ENCODE results near the gene COX4I2. TPM values are rescaled to one million over a fixed set of nuclear protein-coding genes. Genes with fewer than 3 reads are reported as not detected.

The COX4I2 gene
- total and polyA plus RNA-seq, 4 donors: 14.4 to 51.8 (median 19.9) TPM

- Histone ChIP-seq H3K36me3 (ENCODE audit: control insufficient read depth in 4 of 4, insufficient read depth in 4 of 4, low read length in 4 of 4) (peaks cover 0 to 17% (median 13%) of the 10 kb centered on the region in 4 donors), H3K9ac (ENCODE audit: insufficient read depth in 1 of 2, low read length in 2 of 2) (peak overlapping the region in 1 of 2 donors; percentile 16), H3K9me3 (ENCODE audit: control insufficient read depth in 4 of 4, insufficient read depth in 3 of 4, low read length in 3 of 4) (no peaks in the 10 kb centered on the region), H3K27ac (ENCODE audit: low read depth in 1 of 2, low read length in 1 of 2) (peak overlapping the region in 1 of 2 donors; percentile 87), H3K4me3 (no peak overlapping the region), H3K4me1 (ENCODE audit: control insufficient read depth in 5 of 5, insufficient read depth in 5 of 5, low read length in 5 of 5) (peaks cover 3 to 31% (median 16%) of the 10 kb centered on the region in 5 donors), H3K27me3 (ENCODE audit: control insufficient read depth in 3 of 3, insufficient read depth in 3 of 3, low read length in 2 of 3) (no peaks in the 10 kb centered on the region)
- ATAC-seq (ENCODE audit: insufficient read depth, low FRiP score): no peak
- TF ChIP-seq CTCF (IDR thresholded peaks at IDR 0.05; ENCODE audit: control extremely low read depth, extremely low read depth): no peak
- peak in 2 of 3 donors; percentile 47 to 58 for DNase-seq
- 42 to 70% methylated on average over 11 of the region's 11 CpGs for WGBS, 2 donors
Observed at GRCh38 chr20:31663838-31664695, 26.4 kb downstream of the COX4I2 start.

GRCh38 chr20:31664696-31665354 lies 27.1 kb downstream of the COX4I2 start:
- WGBS, 2 donors: 50 to 84% methylated on average over 2 of the region's 2 CpGs
- ATAC-seq (ENCODE audit: insufficient read depth, low FRiP score) (no peak), DNase-seq (no peak)
- H3K27me3 ChIP-seq (ENCODE audit: control insufficient read depth in 3 of 3, insufficient read depth in 3 of 3, low read length in 2 of 3): no peaks in the 10 kb centered on the region
- no peak overlapping the region for H3K4me3 ChIP-seq
- H3K4me1 ChIP-seq (ENCODE audit: control insufficient read depth in 5 of 5, insufficient read depth in 5 of 5, low read length in 5 of 5): peaks cover 3 to 36% (median 23%) of the 10 kb centered on the region in 5 donors
- no peaks in the 10 kb centered on the region for H3K9me3 ChIP-seq (ENCODE audit: control insufficient read depth in 4 of 4, insufficient read depth in 3 of 4, low read length in 3 of 4)
- H3K36me3 ChIP-seq (ENCODE audit: control insufficient read depth in 4 of 4, insufficient read depth in 4 of 4, low read length in 4 of 4): peaks cover 0 to 18% (median 13%) of the 10 kb centered on the region in 4 donors
- H3K27ac ChIP-seq (ENCODE audit: low read depth in 1 of 2, low read length in 1 of 2): peak overlapping the region; percentile 38 to 87
- no peak for TF ChIP-seq CTCF (IDR thresholded peaks at IDR 0.05; ENCODE audit: control extremely low read depth, extremely low read depth)
- H3K9ac ChIP-seq (ENCODE audit: insufficient read depth in 1 of 2, low read length in 2 of 2): no peak overlapping the region

- Histone ChIP-seq H3K27me3 (ENCODE audit: control insufficient read depth in 3 of 3, insufficient read depth in 3 of 3, low read length in 2 of 3) (no peaks in the 10 kb centered on the region), H3K9me3 (ENCODE audit: control insufficient read depth in 4 of 4, insufficient read depth in 3 of 4, low read length in 3 of 4) (no peaks in the 10 kb centered on the region), H3K4me1 (ENCODE audit: control insufficient read depth in 5 of 5, insufficient read depth in 5 of 5, low read length in 5 of 5) (peaks cover 11 to 40% (median 26%) of the 10 kb centered on the region in 5 donors), H3K9ac (ENCODE audit: insufficient read depth in 1 of 2, low read length in 2 of 2) (no peak overlapping the region), H3K4me3 (no peak overlapping the region), H3K27ac (ENCODE audit: low read depth in 1 of 2, low read length in 1 of 2) (peak overlapping the region in 1 of 2 donors; percentile 68), H3K36me3 (ENCODE audit: control insufficient read depth in 4 of 4, insufficient read depth in 4 of 4, low read length in 4 of 4) (peaks cover 0 to 19% (median 13%) of the 10 kb centered on the region in 4 donors)
- TF ChIP-seq CTCF (IDR thresholded peaks at IDR 0.05; ENCODE audit: control extremely low read depth, extremely low read depth): no peak
- no peak for DNase-seq
- 97% methylated on average over 10 of the region's 10 CpGs for WGBS, 2 donors
- ATAC-seq (ENCODE audit: insufficient read depth, low FRiP score): no peak
Observed at GRCh38 chr20:31665753-31666152, 28.0 kb downstream of the COX4I2 start.
